ENCODE results near the gene TMEM156. TPM values are rescaled to one million over a fixed set of nuclear protein-coding genes. Genes with fewer than 3 reads are reported as not detected.

The TMEM156 gene
- total and polyA plus RNA-seq, 10 donors: 10.5 to 76.1 (median 17.0) TPM

DNA sequence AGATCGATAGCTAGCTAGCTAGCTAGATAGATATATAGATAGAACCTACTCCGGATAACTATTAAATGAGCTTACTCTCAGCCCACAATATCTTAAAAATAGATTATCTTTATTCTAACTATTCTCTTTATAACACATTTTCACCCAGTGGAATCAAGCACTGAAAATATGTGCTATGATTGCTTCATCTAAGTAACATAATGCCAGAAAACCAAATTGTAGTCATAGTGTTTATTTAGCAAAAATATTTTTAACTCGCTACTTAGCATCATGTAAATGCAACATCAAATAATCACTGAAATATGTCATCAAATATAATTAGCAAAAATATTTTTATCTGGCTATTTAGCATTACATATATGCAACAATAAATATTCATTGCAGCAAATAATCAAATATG is 1.5 kb downstream of the TMEM156 start:
- Histone ChIP-seq H3K27me3 (replicated peaks in 1 of 7) (no peaks in the 10 kb centered on the region), H3K9me3 (no peaks in the 10 kb centered on the region), H3K4me3 (peak overlapping the region; percentile 24 to 68 (median 41)), H3K4me1 (peaks cover 7 to 82% (median 46%) of the 10 kb centered on the region in 6 donors), H3K27ac (peak overlapping the region in 7 of 8 donors; percentile 50 to 90 (median 85)), H3K36me3 (no peaks in the 10 kb centered on the region)
- WGBS, 5 donors: 47 to 58% (median 51%) methylated on average over 3 of the region's 3 CpGs
- DNase-seq: no peak
- TF ChIP-seq POLR2A (IDR thresholded peaks at IDR 0.05): no peak
- TF ChIP-seq, protein P1, sequence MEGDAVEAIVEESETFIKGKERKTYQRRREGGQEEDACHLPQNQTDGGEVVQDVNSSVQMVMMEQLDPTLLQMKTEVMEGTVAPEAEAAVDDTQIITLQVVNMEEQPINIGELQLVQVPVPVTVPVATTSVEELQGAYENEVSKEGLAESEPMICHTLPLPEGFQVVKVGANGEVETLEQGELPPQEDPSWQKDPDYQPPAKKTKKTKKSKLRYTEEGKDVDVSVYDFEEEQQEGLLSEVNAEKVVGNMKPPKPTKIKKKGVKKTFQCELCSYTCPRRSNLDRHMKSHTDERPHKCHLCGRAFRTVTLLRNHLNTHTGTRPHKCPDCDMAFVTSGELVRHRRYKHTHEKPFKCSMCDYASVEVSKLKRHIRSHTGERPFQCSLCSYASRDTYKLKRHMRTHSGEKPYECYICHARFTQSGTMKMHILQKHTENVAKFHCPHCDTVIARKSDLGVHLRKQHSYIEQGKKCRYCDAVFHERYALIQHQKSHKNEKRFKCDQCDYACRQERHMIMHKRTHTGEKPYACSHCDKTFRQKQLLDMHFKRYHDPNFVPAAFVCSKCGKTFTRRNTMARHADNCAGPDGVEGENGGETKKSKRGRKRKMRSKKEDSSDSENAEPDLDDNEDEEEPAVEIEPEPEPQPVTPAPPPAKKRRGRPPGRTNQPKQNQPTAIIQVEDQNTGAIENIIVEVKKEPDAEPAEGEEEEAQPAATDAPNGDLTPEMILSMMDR (IDR thresholded peaks at IDR 0.05 in 8 of 11, conservative IDR thresholded peaks at IDR 0.05 in 3 of 11): no peak
- no peak for TF ChIP-seq POLR2AphosphoS5 (IDR thresholded peaks at IDR 0.05)
- intact Hi-C loops (cut with DNase I; ENCODE audit: low total_unique reads): no loop called here

DNA sequence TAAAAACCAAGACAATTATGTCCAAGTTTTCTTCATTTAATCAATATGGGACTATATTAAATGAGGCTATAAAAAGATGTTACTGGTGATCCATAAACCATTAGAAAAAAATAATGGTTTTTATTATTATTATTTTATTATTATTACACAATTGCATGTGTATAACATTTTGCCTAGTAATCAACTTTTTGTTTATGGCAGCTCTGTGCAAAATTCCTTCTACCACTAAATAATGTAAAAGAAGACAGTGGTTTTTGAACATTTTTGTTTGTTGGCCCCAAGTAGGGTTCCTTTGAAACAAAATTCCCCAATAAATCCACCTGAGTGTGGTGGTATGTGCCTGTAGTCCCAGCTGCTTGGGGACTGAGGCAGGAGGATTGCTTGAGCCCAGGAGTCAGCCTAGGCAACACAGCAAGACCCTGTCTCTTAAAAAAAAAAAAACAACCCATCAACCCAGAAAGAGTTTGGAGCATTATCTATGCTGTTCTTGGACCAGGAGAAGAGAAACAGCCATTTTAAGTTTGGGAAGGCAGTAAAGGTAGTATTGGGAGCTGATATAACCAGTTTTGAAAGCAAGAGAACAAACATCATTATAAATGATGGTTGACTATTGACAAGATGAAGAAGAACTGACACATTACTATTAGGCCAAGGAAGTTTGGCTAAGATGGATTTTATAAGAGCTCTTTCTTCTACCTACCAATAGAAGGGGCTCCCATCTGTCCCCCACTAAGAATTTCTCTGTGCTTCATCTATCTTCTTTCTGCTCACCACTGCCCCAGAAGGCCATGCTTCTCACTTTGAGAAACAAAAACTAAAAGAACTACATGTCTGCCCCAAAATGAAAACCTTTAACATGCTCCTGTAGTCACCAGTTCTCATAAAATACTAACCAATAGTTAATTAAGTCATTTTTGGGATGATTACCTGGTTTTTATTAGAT is 2.2 kb downstream of the TMEM156 start:
- H3K9me3 ChIP-seq: no peaks in the 10 kb centered on the region
- intact Hi-C loops (cut with DNase I; ENCODE audit: low total_unique reads): no loop called here
- no peaks in the 10 kb centered on the region for H3K36me3 ChIP-seq
- TF ChIP-seq, protein P1 (IDR thresholded peaks at IDR 0.05 in 8 of 11, conservative IDR thresholded peaks at IDR 0.05 in 3 of 11): no peak
- TF ChIP-seq POLR2AphosphoS5 (IDR thresholded peaks at IDR 0.05) (no peak), POLR2A (IDR thresholded peaks at IDR 0.05) (no peak)
- no peak for DNase-seq
- H3K4me3 ChIP-seq: peak overlapping the region; percentile 14 to 68 (median 38)
- H3K27me3 ChIP-seq (replicated peaks in 1 of 7): no peaks in the 10 kb centered on the region
- H3K4me1 ChIP-seq: peaks cover 7 to 88% (median 48%) of the 10 kb centered on the region in 6 donors
- H3K27ac ChIP-seq: peak overlapping the region in 7 of 8 donors; percentile 50 to 90 (median 85)

DNA sequence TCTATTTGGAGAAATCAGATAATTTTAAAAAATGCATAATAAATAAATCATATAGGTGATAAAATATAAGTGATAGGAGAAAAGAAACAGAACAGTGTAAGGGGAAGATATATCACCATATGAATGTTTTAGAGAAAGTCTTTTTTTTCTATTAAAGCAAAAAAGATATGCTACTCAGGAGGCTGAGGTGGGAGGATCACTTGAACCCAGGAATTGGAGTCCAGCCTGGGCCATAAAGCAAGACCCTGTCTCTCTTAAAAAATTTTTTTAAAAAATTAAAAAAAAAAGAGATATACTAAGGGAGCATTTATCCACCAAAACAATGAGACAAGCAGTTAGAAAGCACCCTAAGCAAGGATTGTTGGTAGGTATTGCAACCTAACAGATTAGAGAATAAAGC is 6.1 kb downstream of the TMEM156 start:
- peaks cover 0 to 10% (median 0%) of the 10 kb centered on the region in 6 donors for H3K36me3 ChIP-seq
- DNase-seq: no peak
- intact Hi-C loops (cut with DNase I; ENCODE audit: low total_unique reads): no loop called here
- no peaks in the 10 kb centered on the region for H3K27me3 ChIP-seq (replicated peaks in 1 of 7)
- H3K27ac ChIP-seq: peak overlapping the region in 5 of 8 donors; percentile 15 to 74 (median 62)
- TF ChIP-seq, protein P1 (IDR thresholded peaks at IDR 0.05 in 8 of 11, conservative IDR thresholded peaks at IDR 0.05 in 3 of 11): no peak
- TF ChIP-seq POLR2AphosphoS5 (IDR thresholded peaks at IDR 0.05) (no peak), POLR2A (IDR thresholded peaks at IDR 0.05) (no peak)
- peaks cover 3 to 57% (median 34%) of the 10 kb centered on the region in 6 donors for H3K4me1 ChIP-seq
- no peak overlapping the region for H3K4me3 ChIP-seq
- peaks cover 0 to 6% (median 0%) of the 10 kb centered on the region in 8 donors for H3K9me3 ChIP-seq

DNA sequence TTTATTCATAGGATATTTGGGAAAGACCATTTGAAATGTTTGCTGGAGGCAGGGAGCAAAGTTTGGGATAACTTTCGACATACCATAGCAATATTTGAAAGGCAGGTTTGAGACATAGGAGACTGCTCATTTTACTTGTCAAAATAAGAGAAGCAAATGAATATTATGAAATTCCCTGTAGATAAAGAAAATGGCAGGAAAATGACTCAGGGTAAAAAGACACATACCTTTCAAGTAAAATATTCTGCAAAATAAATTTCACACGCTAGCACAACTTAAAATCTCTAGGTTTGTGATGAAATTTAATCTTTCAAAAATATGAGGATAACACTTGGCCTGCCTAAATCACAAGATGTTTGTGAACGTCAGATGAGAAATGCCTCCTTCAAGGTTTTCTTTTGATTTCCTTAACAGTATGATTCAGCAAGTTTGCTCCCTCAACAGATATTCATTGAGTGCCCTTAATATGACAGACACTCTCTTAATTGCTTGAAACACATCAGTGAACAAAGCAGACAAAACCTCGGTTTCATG is 6.6 kb downstream of the TMEM156 start:
- H3K36me3 ChIP-seq: peaks cover 0 to 10% (median 0%) of the 10 kb centered on the region in 6 donors
- H3K27me3 ChIP-seq (replicated peaks in 1 of 7): no peaks in the 10 kb centered on the region
- no peak overlapping the region for H3K4me3 ChIP-seq
- peak overlapping the region in 4 of 8 donors; percentile 15 to 74 (median 67) for H3K27ac ChIP-seq
- H3K9me3 ChIP-seq: peaks cover 0 to 6% (median 0%) of the 10 kb centered on the region in 8 donors
- DNase-seq: no peak
- intact Hi-C loops (cut with DNase I; ENCODE audit: low total_unique reads): no loop called here
- H3K4me1 ChIP-seq: peaks cover 3 to 52% (median 34%) of the 10 kb centered on the region in 6 donors
- WGBS, 5 donors: 39 to 56% (median 53%) methylated on average over 4 of the region's 4 CpGs
- TF ChIP-seq POLR2A (IDR thresholded peaks at IDR 0.05): no peak
- TF ChIP-seq, protein P1 (IDR thresholded peaks at IDR 0.05 in 8 of 11, conservative IDR thresholded peaks at IDR 0.05 in 3 of 11): no peak
- TF ChIP-seq POLR2AphosphoS5 (IDR thresholded peaks at IDR 0.05): no peak

Data from spleen (tissue), 11 donors.